ENCODE data around the gene DOP1B. TPM values are rescaled to one million over a fixed set of nuclear protein-coding genes. Genes with fewer than 3 reads are reported as not detected.

Gene DOP1B
- total RNA-seq, 1 donor from 2014 or later: 37.6 TPM

DNA sequence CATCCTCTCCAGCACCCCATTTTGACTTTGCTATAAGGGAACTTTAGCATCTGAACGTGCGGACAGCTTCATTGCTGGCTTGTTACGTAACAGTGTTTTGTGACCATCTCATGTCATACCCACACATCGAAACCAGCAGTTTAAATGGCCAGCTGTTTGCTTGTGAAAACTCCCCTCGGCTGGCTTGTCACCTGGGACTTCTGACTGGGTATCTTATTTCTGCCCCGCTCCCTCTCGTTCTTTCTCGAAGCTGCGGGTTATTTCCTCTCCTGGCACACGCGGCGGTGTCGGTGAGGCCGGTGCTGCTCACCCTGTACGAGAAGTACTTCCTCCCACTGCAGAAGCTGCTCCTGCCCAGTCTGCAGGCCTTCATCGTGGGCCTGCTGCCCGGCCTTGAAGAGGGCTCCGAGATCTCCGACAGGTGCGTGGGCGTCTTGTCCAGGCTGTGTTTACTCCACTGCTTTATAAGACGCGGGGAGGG lies 43.5 kb downstream of the DOP1B start:
- peak overlapping the region; percentile 4 for H3K4me3 ChIP-seq (ENCODE audit: low read depth, low read length)
- TF ChIP-seq, protein P1, sequence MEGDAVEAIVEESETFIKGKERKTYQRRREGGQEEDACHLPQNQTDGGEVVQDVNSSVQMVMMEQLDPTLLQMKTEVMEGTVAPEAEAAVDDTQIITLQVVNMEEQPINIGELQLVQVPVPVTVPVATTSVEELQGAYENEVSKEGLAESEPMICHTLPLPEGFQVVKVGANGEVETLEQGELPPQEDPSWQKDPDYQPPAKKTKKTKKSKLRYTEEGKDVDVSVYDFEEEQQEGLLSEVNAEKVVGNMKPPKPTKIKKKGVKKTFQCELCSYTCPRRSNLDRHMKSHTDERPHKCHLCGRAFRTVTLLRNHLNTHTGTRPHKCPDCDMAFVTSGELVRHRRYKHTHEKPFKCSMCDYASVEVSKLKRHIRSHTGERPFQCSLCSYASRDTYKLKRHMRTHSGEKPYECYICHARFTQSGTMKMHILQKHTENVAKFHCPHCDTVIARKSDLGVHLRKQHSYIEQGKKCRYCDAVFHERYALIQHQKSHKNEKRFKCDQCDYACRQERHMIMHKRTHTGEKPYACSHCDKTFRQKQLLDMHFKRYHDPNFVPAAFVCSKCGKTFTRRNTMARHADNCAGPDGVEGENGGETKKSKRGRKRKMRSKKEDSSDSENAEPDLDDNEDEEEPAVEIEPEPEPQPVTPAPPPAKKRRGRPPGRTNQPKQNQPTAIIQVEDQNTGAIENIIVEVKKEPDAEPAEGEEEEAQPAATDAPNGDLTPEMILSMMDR (conservative IDR thresholded peaks at IDR 0.05; ENCODE audit: low read depth, low read length): no peak
- no peak for DNase-seq (ENCODE audit: low read depth)

DNA sequence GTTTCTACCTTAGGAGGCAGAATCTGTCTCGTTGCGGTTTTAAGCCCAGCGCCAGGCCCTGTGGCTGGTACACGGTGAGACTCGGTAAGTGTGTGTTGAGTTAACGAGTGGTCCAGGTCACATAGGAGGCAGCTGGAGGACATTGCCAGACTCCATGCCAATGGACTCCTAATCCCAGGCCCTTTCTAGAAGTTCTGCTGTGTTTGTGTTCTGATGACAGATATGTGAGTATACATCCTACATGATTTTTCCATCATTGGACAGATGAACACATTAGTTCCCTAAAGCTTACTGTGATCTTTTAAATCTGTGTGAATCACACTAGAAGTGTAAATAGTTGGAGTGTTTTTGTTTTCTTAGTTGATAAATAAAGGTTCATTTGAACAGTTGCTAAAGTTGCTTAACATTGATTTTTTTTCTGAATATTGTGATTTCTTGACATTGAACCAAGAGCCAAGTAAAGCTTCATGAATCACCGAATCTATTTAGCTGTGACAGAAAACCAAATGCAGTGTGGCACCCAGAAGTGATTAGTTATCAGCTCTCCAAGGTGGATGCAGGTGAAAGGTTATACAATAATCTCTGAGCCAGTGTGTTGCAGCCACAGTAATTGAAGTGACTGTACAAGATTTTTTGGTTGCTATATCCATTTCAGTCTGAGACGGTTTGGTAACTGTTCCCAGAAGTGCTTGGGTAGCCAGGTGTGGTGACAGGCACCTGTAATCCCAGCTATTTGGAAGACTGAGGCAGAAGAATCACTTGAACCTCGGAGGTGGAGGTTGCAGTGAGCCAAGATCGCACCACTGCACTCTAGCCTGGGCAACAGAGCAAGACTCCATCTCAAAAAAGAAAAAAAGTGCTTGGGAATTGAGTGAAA lies 46.3 kb downstream of the DOP1B start:
- TF ChIP-seq, protein P1 (conservative IDR thresholded peaks at IDR 0.05; ENCODE audit: low read depth, low read length): no peak
- peak; percentile 19 for DNase-seq (ENCODE audit: low read depth)
- no peak overlapping the region for H3K4me3 ChIP-seq (ENCODE audit: low read depth, low read length)

DNA sequence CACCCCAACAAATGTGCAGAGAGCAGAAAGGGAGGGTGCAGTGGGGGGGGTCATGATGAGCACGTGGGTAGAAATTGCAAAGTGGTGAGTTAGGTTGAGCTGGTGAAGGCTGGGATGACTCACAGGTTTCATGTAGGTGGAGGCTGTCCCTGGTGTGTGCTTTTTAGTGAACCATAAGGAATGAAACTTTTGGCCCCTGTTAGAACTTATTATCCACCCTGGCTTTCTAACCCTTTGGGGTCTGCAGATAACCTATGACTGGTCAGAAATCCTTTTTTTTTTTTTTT lies 46.9 kb downstream of the DOP1B start:
- no peak overlapping the region for H3K4me3 ChIP-seq (ENCODE audit: low read depth, low read length)
- DNase-seq (ENCODE audit: low read depth): peak; percentile 86
- TF ChIP-seq, protein P1 (conservative IDR thresholded peaks at IDR 0.05; ENCODE audit: low read depth, low read length): no peak

DNA sequence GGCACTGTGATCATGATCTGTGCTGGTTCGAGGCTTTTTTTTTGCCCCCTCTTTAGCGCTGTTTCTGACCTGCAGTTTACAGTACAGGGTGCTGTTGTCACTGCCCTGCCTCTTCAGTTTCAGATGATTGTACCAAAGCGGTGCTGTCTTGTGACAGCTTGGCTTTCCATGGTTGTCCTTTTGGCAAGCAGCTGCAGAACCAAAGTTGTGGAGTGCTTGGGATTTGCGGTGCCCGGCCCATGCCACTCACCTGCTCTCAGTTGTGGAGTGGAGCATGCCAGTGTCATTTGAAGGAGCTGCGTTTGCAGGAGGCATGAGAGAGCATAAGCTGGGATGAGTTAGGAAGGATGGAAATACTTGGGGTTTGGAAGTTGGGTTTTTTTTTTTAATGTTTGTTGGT lies 48.4 kb downstream of the DOP1B start:
- H3K4me3 ChIP-seq (ENCODE audit: low read depth, low read length): no peak overlapping the region
- TF ChIP-seq, protein P1 (conservative IDR thresholded peaks at IDR 0.05; ENCODE audit: low read depth, low read length): no peak
- no peak for DNase-seq (ENCODE audit: low read depth)

DNA sequence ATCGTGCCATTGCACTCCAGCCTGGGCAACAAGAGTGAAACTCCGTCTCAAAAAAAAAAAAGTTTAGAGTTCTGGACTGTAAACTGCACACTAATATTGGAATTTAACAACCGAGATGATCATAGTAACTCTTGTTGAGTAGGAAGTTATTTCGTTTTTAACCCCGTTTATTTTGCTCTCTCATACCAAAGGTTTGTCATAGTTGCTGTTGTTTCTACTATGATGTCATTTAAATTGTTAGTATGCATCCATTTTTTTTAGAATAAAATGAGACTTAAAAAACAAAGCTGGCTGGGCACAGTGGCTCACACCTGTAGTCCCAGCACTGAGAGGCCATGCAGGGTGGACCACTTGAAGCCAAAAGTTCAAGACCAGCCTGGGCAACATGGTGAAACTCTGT lies 49.3 kb downstream of the DOP1B start:
- DNase-seq (ENCODE audit: low read depth): no peak
- no peak overlapping the region for H3K4me3 ChIP-seq (ENCODE audit: low read depth, low read length)
- TF ChIP-seq, protein P1 (conservative IDR thresholded peaks at IDR 0.05; ENCODE audit: low read depth, low read length): no peak

Other genes starting within 250 kb of the DOP1B start
- 19.7 and 36.2 TPM in 2 replicates for gene SETD4, start 96.3 kb upstream of the DOP1B start, total RNA-seq
- 118 and 128 TPM in 2 replicates for gene CBR1, start 86.8 kb upstream of the DOP1B start, total RNA-seq
- 12.8 and 17.7 TPM in 2 replicates for gene CBR3, start 21.7 kb upstream of the DOP1B start, total RNA-seq
- gene MORC3, start 163.4 kb downstream of the DOP1B start, total RNA-seq: 16.5 and 24.4 TPM in 2 replicates
- gene CHAF1B, start 228.6 kb downstream of the DOP1B start, total RNA-seq: 8.5 and 21.8 TPM in 2 replicates

Measured in epithelial cell of proximal tubule (primary cell).